K562 (cell line): ENCODE measurements around the gene OXSR1.
"Not testable (repeated sequence)": the region's sequence is repeated elsewhere in the genome, so short reads cannot be mapped to it uniquely, and the experiment has no call there.

Experiments
- BRF2 ChIP-seq: IDR thresholded peaks from 3 replicates; pipeline ENCODE4 v1.6.1; 2011; ENCODE audit warnings: borderline replicate concordance, mild to moderate bottlenecking; ENCODE audit not compliant: insufficient read length, insufficient read depth
- CTCF ChIP-seq, 3 experiments: IDR thresholded peaks in 2 of 3; conservative IDR thresholded peaks in 1 of 3; 2 replicates each; pipeline ENCODE4 v1.5.1; 2011 to 2012; ENCODE audit warnings: low read length in 3 of 3, mild to moderate bottlenecking in 3 of 3, control low read depth in 2 of 3, improper control_type of control experiment in 1 of 3, inconsistent platforms in 1 of 3, low read depth in 1 of 3, mixed read lengths in 1 of 3, moderate library complexity in 1 of 3; ENCODE audit not compliant: insufficient read depth in 2 of 3
- FOXJ3 ChIP-seq: sonication (generic); formaldehyde crosslinking; IDR thresholded peaks from 2 replicates; pipeline ENCODE4 v1.4.0; 2020; ENCODE audit warnings: mild to moderate bottlenecking, missing genetic modification reagents
- FOXO4 ChIP-seq: fragments of 450-650 bp; formaldehyde crosslinking; IDR thresholded peaks from 2 replicates; pipeline ENCODE4 v1.4.0; 2020; ENCODE audit warnings: mild to moderate bottlenecking, moderate library complexity
- FOXP4 ChIP-seq: sonication (generic); formaldehyde crosslinking; IDR thresholded peaks from 2 replicates; pipeline ENCODE4 v1.8.0; 2022; ENCODE audit warnings: mild to moderate bottlenecking, missing genetic modification reagents, borderline replicate concordance
- KDM1A ChIP-seq, 2 experiments: fragments of 450-650 bp; IDR thresholded peaks; 2 replicates each; pipeline ENCODE4 v1.6.1; 2016; ENCODE audit warnings: mild to moderate bottlenecking in 2 of 2
- POLR2A ChIP-seq: fragments of 450-650 bp; conservative IDR thresholded peaks from 2 replicates; pipeline ENCODE4 v1.6.1; 2016
- ZNF274 ChIP-seq: IDR thresholded peaks from 2 replicates; pipeline ENCODE4 v1.6.1; 2011; ENCODE audit warnings: low read depth, mild to moderate bottlenecking, low read length, moderate library complexity, borderline replicate concordance

GRCh38 chr3:38160704-38161103 lies 4.6 kb upstream of the OXSR1 start:
- not testable (repeated sequence) for TF ChIP-seq BRF2; CTCF (IDR thresholded peaks at IDR 0.05 in 2 of 3, conservative IDR thresholded peaks at IDR 0.05 in 1 of 3; ENCODE audit: insufficient read depth in 2 of 3, low read depth in 1 of 3, low read length in 3 of 3); FOXP4; FOXJ3 (CRISPR knock-in tag); FOXO4; ZNF274; POLR2A; KDM1A (IDR thresholded peaks at IDR 0.05)
